A549 treated with AZD2906 at 1 μM for 4 hours (cell line): ENCODE data around the gene RAB28. TPM values are rescaled to one million over a fixed set of nuclear protein-coding genes. Genes with fewer than 3 reads are reported as not detected.

Experiments
- total RNA-seq: library from RNA; stranded (reverse); fragments of 200-300 nt; extraction: Qiagen RNA extraction; gene quantifications from 5 replicates; pipeline ENCODE4 v1.2.3, GENCODE V29; 2022

Gene RAB28
- total RNA-seq, result 8.5 to 9.5 TPM (median 9.3 TPM) in 5 replicates

GRCh38 chr4:13484122-13484748, at the start of gene RAB28:
Gene RAB28, minus strand, starts transcription at chr4:13484340.

Other genes with a start within 250 kb of the RAB28 start
- 0.03 to 0.17 TPM (median 0.10 TPM) in 5 replicates for gene NKX3-2, start 60.2 kb upstream of the RAB28 start, total RNA-seq
- gene BOD1L1, start 143.4 kb upstream of the RAB28 start, total RNA-seq, result 12.5 to 19.1 TPM (median 13.8 TPM) in 5 replicates